HUES64 (cell line): ENCODE data around the gene FAM174C.
A peak's percentile ranks its signal among the peaks of the same experiment; 100 is the strongest.

Source experiments
- H3K27ac ChIP-seq: 2 replicates; pipeline ENCODE4 v1.7.0; 2013; ENCODE audit warnings: low read depth, low read length, inconsistent platforms
- H3K27me3 ChIP-seq: 2 replicates; pipeline ENCODE4 v1.6.1; 2013; ENCODE audit warnings: mild to moderate bottlenecking, low read length; ENCODE audit not compliant: insufficient read depth
- H3K36me3 ChIP-seq: 2 replicates; pipeline ENCODE4 v1.6.1; 2013; ENCODE audit warnings: mild to moderate bottlenecking, low read length; ENCODE audit not compliant: insufficient read depth
- H3K4me1 ChIP-seq: 2 replicates; pipeline ENCODE4 v1.6.1; 2013; ENCODE audit warnings: mild to moderate bottlenecking, low read length, moderate library complexity; ENCODE audit not compliant: insufficient read depth
- H3K4me3 ChIP-seq: 2 replicates; pipeline ENCODE4 v1.5.1; 2013; ENCODE audit warnings: mild to moderate bottlenecking, low read length, moderate library complexity
- H3K9ac ChIP-seq: 2 replicates; pipeline ENCODE4 v1.6.1; 2013; ENCODE audit warnings: mild to moderate bottlenecking, low read depth, low read length
- H3K9me3 ChIP-seq: 2 replicates; pipeline ENCODE4 v1.6.1; 2013; ENCODE audit warnings: low read depth, low read length; ENCODE audit not compliant: insufficient read depth
- WGBS: fragments of 150-250, 120-280 bp; methylation state at CpG from one replicate; pipeline ENCODE4 v1.1.7; 2013; ENCODE audit warnings: missing lambda C conversion rate; 5-methylcytosine and 5-hydroxymethylcytosine counted together

Gene FAM174C

DNA sequence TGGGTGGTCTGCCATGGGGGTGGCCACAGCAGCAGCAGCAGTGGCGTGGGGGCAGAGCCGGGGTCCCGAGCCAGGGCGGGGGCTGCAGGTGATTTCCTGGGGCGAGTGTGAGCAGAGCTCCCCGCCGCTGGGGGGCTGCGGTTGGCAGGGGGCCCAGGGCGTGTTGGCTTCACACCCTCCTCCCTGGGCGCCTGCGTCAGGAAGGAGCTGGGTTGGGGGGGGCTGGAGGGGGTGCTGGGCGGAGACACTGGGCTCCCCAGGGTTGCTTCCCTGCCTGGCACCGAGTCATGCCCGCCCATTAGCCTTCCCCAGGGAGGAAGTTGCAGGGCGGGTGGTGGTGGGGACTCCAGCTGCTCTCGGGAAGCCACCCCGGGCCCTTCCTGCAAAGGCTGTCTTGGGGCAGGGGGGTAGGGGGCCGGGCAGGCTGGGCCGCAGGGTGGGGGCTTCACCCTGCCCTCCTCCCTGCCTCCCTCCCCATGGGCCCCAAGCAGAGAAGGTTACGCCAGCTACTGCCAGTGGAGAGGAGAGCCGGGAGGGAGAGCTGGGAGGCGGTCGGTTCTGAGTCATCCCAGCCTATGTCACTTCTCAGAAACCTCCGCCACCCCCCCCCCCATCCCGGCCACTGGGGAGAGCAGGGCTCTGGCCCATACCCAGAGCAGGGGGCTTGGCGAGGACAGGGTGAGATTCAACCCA, 22.4 kb upstream of the FAM174C start:
- H3K27me3 ChIP-seq: no peaks in the 10 kb centered on the region
- H3K4me1 ChIP-seq: 0 out of 2 replicates have a peak, but pooled peaks cover under 1% of the 10 kb centered on the region

DNA sequence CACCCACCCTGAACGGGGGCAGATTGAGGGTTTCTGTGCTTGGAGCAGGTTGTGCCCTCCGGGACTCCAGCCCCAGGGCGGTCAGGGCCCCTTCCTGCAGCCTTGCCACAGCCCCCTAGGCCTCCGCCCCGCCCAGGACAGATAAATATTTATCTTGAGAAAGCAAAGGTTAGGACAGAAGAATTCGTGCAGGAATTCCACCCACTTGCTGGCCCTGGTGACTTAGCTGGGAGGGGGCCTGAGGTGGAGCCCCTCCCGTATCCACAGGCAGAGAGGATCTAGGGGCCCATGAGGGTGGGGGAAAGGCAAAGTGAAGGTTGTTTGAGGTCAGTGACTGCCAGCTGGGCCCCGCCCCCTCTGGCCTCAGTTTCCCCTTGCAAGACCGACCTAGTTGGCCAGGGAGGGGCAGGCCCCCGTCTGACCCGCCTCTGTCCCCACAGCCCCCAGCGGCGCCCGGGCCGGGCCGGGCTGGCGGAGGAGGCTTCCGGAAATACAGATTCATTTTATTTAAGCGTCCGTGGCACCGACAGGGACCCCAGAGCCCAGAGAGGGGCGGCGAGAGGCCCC, 21.7 kb upstream of the FAM174C start:
- H3K9ac ChIP-seq: no peak overlapping the region
- H3K4me1 ChIP-seq: 0 out of 2 replicates have a peak, but pooled peaks cover 3% of the 10 kb centered on the region
- no peaks in the 10 kb centered on the region for H3K9me3 ChIP-seq
- H3K36me3 ChIP-seq: peaks cover 67% of the 10 kb centered on the region
- WGBS: 92% methylated on average over 23 of the region's 23 CpGs
- no peaks in the 10 kb centered on the region for H3K27me3 ChIP-seq
- H3K27ac ChIP-seq: peak overlapping the region; percentile 93
- H3K4me3 ChIP-seq: no peak overlapping the region

More for the DNA sequence above, 22.4 kb upstream of the FAM174C start:
- Histone ChIP-seq H3K9ac (no peak overlapping the region), H3K9me3 (no peaks in the 10 kb centered on the region), H3K27ac (peak overlapping the region; percentile 93; the same call in 1 of the 2 replicates), H3K36me3 (peaks cover 62% of the 10 kb centered on the region), H3K4me3 (peak overlapping the region; percentile 90; the same call in 1 of the 2 replicates)
- 55% methylated on average over 20 of the region's 26 CpGs for WGBS

DNA sequence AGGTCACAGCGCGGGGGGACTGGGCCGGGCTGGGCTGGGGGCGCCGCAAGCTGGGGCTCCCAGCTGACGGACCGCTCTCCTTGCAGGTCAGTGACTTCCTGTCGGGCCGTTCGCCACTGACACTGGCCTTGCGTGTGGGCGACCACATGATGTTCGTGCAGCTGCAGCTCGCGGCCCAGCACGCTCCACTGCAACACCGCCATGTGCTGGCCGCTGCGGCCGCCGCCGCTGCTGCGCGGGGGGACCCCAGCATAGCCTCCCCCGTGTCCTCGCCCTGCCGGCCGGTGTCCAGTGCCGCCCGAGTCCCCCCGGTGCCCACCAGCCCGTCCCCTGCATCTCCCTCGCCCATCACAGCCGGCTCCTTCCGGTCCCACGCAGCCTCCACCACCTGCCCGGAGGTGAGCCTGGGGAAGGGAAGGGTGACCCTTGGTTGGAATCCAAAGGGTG, 21.2 kb upstream of the FAM174C start:
- Histone ChIP-seq H3K4me1 (peaks cover 7% of the 10 kb centered on the region), H3K9me3 (no peaks in the 10 kb centered on the region), H3K27ac (peak overlapping the region; percentile 93; the same call in 1 of the 2 replicates), H3K27me3 (no peaks in the 10 kb centered on the region), H3K4me3 (no peak overlapping the region), H3K36me3 (peaks cover 67% of the 10 kb centered on the region), H3K9ac (no peak overlapping the region)
- 95% methylated on average over 37 of the region's 37 CpGs for WGBS

DNA sequence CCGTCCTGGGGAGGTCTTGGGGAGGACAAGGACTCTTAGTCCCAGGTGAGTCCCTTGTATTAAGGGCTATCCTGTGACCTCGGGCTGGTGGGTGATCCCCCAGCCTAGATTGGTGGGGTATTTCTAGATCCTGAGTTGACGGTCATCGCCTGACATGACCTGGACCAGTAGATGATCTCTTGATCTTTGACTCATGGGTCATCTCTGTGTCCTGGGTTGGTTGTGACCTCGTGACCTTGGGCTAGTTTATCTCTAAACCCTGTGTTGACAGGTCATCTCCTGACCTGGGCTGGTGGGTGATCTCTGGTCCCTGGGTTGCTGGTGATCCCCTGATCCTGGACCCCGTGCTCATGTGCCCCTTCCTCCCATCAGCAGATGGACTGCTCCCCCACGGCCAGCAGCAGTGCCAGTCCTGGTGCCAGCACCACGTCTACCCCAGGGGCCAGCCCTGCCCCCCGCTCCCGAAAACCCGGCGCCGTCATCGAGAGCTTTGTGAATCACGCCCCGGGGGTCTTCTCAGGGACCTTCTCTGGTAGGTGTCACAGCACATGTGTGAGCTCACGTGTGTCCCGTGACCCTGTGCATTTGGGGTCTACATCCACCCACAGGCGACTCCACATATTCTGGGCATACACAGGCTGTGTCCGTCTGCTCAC, 20.7 kb upstream of the FAM174C start:
- H3K9me3 ChIP-seq: no peaks in the 10 kb centered on the region
- no peak overlapping the region for H3K9ac ChIP-seq
- H3K27me3 ChIP-seq: no peaks in the 10 kb centered on the region
- peak overlapping the region; percentile 7; the same call in 1 of the 2 replicates for H3K27ac ChIP-seq
- H3K4me3 ChIP-seq: no peak overlapping the region
- WGBS: 95% methylated on average over 20 of the region's 20 CpGs
- peaks cover 7% of the 10 kb centered on the region for H3K4me1 ChIP-seq
- peaks cover 67% of the 10 kb centered on the region for H3K36me3 ChIP-seq

DNA sequence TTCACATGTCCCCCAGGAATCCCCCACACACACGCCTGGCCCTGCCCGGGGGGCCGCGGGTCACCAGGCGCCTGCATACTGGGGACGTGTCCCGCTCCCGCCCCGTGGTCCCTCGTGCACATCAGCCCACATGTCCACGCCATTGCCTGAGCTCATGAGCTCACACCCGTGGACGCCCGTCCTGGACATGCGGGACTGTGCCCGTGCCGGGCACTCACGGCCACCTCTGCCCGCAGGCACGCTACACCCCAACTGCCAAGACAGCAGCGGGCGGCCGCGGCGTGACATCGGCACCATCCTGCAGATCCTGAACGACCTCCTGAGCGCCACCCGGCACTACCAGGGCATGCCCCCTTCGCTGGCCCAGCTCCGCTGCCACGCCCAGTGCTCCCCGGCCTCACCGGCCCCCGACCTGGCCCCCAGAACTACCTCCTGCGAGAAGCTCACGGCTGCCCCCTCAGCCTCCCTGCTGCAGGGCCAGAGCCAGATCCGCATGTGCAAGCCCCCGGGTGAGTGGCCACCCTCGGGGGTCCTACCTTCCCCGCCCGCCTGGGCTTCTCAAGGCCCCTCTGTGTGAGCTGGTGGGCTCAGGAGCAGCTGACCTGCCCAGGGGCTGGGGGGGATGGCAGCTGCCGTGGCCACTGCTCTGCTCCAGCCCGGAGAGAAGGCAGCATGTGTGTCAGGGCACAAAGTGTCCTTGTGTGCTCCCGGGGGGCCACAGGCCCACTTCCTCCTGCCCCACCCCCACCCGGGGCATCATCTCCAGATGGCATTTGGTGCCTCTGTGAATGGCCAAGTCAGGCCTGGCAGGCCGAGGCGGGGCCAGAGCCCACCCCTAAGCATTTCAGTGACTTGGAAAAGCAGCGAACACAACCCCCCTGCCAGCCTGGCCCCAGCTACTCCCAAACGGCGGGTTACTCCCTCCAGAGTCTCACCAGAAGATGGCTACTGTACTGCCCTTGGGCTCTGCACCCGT, 19.9 kb upstream of the FAM174C start:
- no peak overlapping the region; the same call in 1 of the 2 replicates for H3K9ac ChIP-seq
- no peak overlapping the region for H3K4me3 ChIP-seq
- 94% methylated on average over 52 of the region's 52 CpGs for WGBS
- H3K27ac ChIP-seq: peak overlapping the region; percentile 34; the same call in 1 of the 2 replicates
- no peaks in the 10 kb centered on the region for H3K9me3 ChIP-seq
- peaks cover 67% of the 10 kb centered on the region for H3K36me3 ChIP-seq
- no peaks in the 10 kb centered on the region for H3K27me3 ChIP-seq
- peaks cover 7% of the 10 kb centered on the region for H3K4me1 ChIP-seq

DNA sequence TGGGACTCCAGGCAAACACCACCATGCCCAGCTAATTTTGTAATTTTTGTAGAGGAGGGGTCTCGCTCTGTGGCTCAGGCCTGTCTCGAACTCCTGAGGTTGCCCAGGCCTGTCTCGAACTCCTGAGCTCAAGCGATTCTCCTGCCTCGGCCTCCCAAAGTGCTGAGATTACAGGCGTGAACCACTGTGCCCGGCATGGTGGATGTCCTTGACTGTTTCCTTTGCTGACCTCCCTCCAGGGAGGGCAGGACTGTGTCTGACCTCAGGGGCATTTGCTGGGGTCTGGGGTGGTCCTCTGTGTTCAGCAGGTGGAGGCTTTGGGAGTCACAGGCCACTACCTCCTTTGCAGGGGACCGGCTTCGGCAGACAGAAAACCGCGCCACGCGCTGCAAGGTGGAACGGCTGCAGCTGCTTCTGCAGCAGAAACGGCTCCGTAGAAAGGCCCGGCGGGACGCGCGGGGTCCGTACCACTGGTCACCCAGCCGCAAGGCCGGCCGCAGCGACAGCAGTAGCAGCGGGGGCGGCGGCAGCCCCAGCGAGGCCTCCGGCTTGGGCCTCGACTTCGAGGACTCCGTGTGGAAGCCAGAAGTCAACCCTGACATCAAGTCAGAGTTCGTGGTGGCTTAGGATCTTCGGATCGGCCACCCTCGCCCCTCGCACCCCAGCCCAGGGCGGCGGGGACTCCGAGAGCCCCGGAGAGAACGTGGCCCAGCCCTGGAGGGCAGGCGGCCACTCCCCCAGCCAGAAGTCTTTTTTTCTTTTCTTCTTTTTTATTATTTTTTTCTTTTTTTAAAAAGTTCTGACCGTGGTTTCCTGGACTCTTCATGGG, 18.5 kb upstream of the FAM174C start:
- H3K9me3 ChIP-seq: no peaks in the 10 kb centered on the region
- peaks cover 59% of the 10 kb centered on the region for H3K36me3 ChIP-seq
- no peak overlapping the region for H3K4me3 ChIP-seq
- no peaks in the 10 kb centered on the region for H3K27me3 ChIP-seq
- 94% methylated on average over 45 of the region's 46 CpGs for WGBS
- no peak overlapping the region for H3K9ac ChIP-seq
- no peak overlapping the region for H3K27ac ChIP-seq
- H3K4me1 ChIP-seq: peaks cover 10% of the 10 kb centered on the region

DNA sequence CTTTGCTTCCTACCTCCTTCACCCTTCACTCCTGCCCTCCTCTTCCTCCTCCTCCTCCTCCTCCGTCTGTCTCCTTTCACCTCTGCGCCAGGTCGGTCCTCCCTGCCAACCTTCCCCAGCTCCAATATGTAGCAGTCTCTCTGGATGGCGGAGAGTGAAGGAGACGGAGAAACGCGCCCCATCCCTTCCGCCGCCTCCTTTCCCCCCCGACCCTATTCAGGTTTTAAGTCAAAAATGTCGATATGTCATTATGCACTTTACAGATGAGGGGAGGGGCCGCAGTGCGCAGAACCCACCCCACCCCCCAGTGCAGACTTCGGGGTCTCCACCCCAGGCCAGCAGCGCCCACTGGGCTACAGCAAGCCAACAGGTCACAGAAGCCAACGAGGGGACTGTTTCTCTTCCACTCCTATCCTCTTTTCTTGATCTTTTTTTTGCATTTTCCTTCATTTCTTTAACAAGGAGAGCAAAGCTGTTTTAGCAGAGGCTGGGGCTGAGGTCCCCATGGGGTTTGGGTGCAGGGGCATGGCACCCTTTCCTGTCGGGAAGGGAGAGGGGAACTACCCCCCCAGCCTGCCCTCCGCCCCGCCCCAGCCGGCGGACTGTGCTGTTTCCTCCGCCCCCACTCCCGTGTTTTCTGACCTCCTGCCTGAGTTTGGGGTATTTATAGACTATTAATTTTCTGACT, 17.7 kb upstream of the FAM174C start:
- H3K4me3 ChIP-seq: no peak overlapping the region
- H3K9ac ChIP-seq: no peak overlapping the region
- H3K4me1 ChIP-seq: peaks cover 12% of the 10 kb centered on the region
- H3K36me3 ChIP-seq: peaks cover 53% of the 10 kb centered on the region
- no peaks in the 10 kb centered on the region for H3K9me3 ChIP-seq
- WGBS: 89% methylated on average over 22 of the region's 23 CpGs
- H3K27ac ChIP-seq: peak overlapping the region; percentile 58; the same call in 1 of the 2 replicates
- H3K27me3 ChIP-seq: no peaks in the 10 kb centered on the region

DNA sequence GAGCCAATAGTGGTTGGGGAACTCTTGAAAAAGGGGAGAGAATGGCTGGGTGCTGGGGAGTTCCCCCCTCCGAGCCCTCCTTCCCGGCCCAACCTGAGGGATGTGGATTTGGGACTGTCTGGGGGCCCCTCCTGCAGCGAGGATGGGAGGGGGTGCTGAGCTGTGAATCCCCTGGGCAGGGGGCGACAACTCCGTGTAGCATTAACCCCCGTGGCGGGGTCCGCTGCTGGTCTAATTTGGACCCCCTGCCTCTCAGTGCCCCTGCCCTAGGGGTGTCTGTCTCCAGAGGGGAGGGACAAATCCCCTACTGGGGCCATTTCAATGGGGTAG, 17.2 kb upstream of the FAM174C start:
- Histone ChIP-seq H3K9ac (no peak overlapping the region), H3K9me3 (no peaks in the 10 kb centered on the region), H3K36me3 (peaks cover 52% of the 10 kb centered on the region), H3K27ac (peak overlapping the region; percentile 58; the same call in 1 of the 2 replicates), H3K27me3 (no peaks in the 10 kb centered on the region), H3K4me3 (no peak overlapping the region), H3K4me1 (peaks cover 17% of the 10 kb centered on the region)
- 73% methylated on average over 8 of the region's 8 CpGs for WGBS

DNA sequence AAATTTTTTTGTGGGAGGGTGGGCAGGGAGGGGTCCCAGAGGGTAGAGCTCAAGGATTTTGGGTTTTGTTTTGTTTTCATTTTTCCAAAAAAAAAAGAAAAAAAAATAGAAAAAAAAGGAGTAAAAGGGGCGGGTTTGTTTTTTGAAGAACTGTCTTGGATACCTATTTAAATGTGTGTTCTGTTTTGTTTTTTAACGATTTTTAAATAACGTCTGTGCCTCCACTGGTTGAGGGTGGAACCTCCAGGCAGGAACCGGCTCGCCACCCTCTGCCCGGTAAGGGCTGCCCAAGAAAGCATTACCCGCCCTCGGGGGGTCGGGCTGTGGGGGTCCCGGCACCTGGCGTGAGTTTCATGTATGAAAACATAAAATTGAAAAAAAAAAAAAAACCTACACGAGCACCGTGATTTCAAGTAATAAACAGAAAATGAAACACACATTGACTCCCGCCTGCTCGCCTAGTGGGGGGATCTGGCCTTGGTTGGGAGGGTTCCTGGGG, 16.6 kb upstream of the FAM174C start:
- Histone ChIP-seq H3K27ac (peak overlapping the region; percentile 89; the same call in 1 of the 2 replicates), H3K4me1 (peaks cover 20% of the 10 kb centered on the region), H3K27me3 (no peaks in the 10 kb centered on the region), H3K36me3 (peaks cover 46% of the 10 kb centered on the region), H3K9ac (no peak overlapping the region), H3K4me3 (no peak overlapping the region), H3K9me3 (no peaks in the 10 kb centered on the region)
- WGBS: 68% methylated on average over 13 of the region's 15 CpGs
